GM12892 (cell line): ENCODE data around the gene TBC1D8B.

ENCODE experiments used
- POLR2A ChIP-seq: IDR thresholded peaks from 2 replicates; pipeline ENCODE4 v1.6.1; 2011; ENCODE audit warnings: low read depth, low read length, control low read depth
- POLR2AphosphoS5 ChIP-seq: IDR thresholded peaks from 2 replicates; pipeline ENCODE4 v1.6.1; 2011; ENCODE audit warnings: low read depth, low read length, control low read depth

- TF ChIP-seq POLR2A (no peak), POLR2AphosphoS5 (no peak)
These were observed 61.2 kb downstream of the TBC1D8B start for GRCh38 chrX:106863697-106864096.
